Parathyroid adenoma (tissue), 2 donors: Measurements from ENCODE around the gene LEMD2.

Experiments
- H2AFZ ChIP-seq: fragments of 300-600 bp; sonication (generic); one replicate; pipeline ENCODE4 v1.7.0; 2017; ENCODE audit warnings: antibody characterized with exemption, mild to moderate bottlenecking
- H3K27ac ChIP-seq: fragments of 300-600 bp; sonication (generic); one replicate; pipeline ENCODE4 v1.7.0; 2017
- H3K27me3 ChIP-seq: fragments of 300-600 bp; sonication (generic); one replicate; pipeline ENCODE4 v1.7.0; 2017; ENCODE audit warnings: low read length; ENCODE audit not compliant: control insufficient read depth, insufficient read depth
- H3K36me3 ChIP-seq: fragments of 300-600 bp; sonication (generic); one replicate; pipeline ENCODE4 v1.7.0; 2017; ENCODE audit warnings: low read length; ENCODE audit not compliant: control insufficient read depth, insufficient read depth
- H3K4me1 ChIP-seq: fragments of 300-600 bp; sonication (generic); one replicate; pipeline ENCODE4 v1.7.0; 2017; ENCODE audit warnings: control low read depth
- H3K4me2 ChIP-seq: fragments of 300-600 bp; sonication (generic); one replicate; pipeline ENCODE4 v1.7.0; 2017; ENCODE audit warnings: low read length
- H3K4me3 ChIP-seq: fragments of 300-600 bp; sonication (generic); one replicate; pipeline ENCODE4 v1.7.0; 2017; ENCODE audit warnings: low read depth, low read length
- H3K79me2 ChIP-seq: fragments of 300-600 bp; sonication (generic); one replicate; pipeline ENCODE4 v1.7.0; 2017; ENCODE audit warnings: control low read depth
- H3K9ac ChIP-seq: fragments of 300-600 bp; sonication (generic); one replicate; pipeline ENCODE4 v1.7.0; 2017; ENCODE audit warnings: mild to moderate bottlenecking
- H3K9me3 ChIP-seq: fragments of 300-600 bp; sonication (generic); one replicate; pipeline ENCODE4 v1.7.0; 2017; ENCODE audit warnings: low read length; ENCODE audit not compliant: control insufficient read depth
- TF ChIP-seq, protein P1 (sequence below): fragments of 300-600 bp; sonication (generic); IDR thresholded peaks from one replicate; pipeline ENCODE4 v1.7.0; 2017; ENCODE audit warnings: antibody characterized with exemption, mild to moderate bottlenecking
- donor health status: primary hyperparathyroidism.

The LEMD2 gene

DNA sequence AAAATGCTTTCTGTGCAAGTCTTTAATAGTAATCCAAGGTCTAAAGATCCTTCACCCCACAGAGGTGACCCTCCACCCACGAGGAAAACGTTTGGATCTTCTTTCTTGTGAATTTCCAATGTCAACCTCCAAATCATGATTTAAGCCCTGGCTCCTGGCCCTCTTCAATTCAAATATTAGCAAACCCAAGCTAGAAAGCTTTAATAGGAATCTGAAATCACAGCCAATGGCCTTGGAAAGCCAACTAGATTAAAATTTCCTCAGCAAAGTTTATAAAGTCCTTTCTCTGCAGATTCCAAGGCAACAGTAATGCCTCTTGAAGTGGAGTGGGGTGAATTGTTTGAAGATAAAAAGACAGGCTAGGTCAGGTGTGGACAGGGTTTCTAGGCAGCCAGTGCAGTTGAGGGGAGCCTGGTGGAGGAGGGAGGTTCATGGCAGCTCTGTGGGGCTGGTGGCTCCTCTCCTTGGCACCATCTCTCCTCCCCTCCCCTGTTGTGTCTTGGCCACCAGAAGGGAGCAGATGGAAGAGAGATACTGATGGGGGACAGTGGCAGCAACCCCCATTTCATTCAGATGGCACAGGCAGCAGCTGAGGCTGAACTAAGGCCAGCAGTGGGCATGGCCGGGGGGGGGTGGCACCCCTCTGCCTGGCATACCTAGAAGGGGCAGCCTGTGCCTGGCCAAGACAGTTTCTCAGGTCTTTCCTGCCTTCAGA is 65.4 kb downstream of the LEMD2 start:
- Histone ChIP-seq H3K9ac (no peak overlapping the region), H3K9me3 (no peaks in the 10 kb centered on the region), H3K4me2 (no peak overlapping the region), H2AFZ (no peak overlapping the region), H3K36me3 (no peaks in the 10 kb centered on the region), H3K4me3 (no peak overlapping the region), H3K27ac (no peak overlapping the region), H3K4me1 (no peaks in the 10 kb centered on the region), H3K27me3 (no peaks in the 10 kb centered on the region), H3K79me2 (no peaks in the 10 kb centered on the region)
- TF ChIP-seq, protein P1, sequence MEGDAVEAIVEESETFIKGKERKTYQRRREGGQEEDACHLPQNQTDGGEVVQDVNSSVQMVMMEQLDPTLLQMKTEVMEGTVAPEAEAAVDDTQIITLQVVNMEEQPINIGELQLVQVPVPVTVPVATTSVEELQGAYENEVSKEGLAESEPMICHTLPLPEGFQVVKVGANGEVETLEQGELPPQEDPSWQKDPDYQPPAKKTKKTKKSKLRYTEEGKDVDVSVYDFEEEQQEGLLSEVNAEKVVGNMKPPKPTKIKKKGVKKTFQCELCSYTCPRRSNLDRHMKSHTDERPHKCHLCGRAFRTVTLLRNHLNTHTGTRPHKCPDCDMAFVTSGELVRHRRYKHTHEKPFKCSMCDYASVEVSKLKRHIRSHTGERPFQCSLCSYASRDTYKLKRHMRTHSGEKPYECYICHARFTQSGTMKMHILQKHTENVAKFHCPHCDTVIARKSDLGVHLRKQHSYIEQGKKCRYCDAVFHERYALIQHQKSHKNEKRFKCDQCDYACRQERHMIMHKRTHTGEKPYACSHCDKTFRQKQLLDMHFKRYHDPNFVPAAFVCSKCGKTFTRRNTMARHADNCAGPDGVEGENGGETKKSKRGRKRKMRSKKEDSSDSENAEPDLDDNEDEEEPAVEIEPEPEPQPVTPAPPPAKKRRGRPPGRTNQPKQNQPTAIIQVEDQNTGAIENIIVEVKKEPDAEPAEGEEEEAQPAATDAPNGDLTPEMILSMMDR, result no peak

DNA sequence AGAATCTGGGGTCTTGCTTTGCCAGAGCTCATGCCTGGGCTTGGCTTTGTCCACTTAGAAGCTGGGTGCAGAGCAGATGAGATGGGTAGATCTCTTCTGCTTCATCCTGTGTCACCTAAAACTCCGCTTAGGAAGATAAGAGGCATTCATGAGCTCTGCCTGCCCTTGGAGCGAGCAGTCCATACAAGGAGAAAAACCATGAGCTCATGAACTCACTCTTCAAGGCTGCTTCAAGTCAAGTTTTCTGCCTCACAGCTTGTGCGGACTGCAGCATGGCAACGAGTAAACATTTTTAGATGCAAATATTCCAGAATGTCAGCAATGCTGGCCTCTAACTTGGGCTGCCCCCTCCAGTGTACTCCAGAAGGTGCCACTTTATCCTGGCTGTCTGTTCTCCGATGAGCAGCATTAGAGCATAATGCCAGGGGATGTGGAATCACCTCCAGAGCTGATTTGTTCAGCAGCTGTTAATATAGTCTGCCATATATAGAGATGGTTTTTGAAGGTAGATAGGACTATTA is 66.8 kb downstream of the LEMD2 start:
- no peaks in the 10 kb centered on the region for H3K79me2 ChIP-seq
- no peaks in the 10 kb centered on the region for H3K27me3 ChIP-seq
- no peak overlapping the region for H3K9ac ChIP-seq
- H3K36me3 ChIP-seq, result no peaks in the 10 kb centered on the region
- no peak overlapping the region for H3K4me2 ChIP-seq
- H2AFZ ChIP-seq, result no peak overlapping the region
- H3K9me3 ChIP-seq, result no peaks in the 10 kb centered on the region
- TF ChIP-seq, protein P1, result no peak
- no peak overlapping the region for H3K27ac ChIP-seq
- no peak overlapping the region for H3K4me3 ChIP-seq
- no peaks in the 10 kb centered on the region for H3K4me1 ChIP-seq

DNA sequence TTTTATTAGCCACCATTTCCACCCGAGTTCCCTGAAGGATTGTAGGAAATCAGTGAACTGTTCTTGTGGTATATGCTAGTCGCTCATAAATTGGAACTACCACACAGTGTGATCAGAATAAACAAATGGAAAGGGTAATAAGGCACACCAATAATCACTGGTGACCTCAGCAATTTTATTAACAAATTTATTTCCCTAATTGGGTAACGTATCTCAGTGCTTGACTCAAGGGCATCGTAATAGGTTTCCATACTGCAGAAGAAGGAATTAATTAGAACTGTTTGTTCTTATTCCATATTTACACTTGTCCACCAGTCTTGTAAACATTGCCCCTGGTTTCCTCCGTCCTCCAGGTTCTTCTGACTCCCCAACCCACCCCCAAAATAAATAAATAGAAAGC is 67.4 kb downstream of the LEMD2 start:
- no peaks in the 10 kb centered on the region for H3K36me3 ChIP-seq
- no peak overlapping the region for H3K27ac ChIP-seq

More for the DNA sequence above, 67.4 kb downstream of the LEMD2 start:
- Histone ChIP-seq H3K79me2 (no peaks in the 10 kb centered on the region), H3K9me3 (no peaks in the 10 kb centered on the region), H3K4me1 (no peaks in the 10 kb centered on the region), H3K4me3 (no peak overlapping the region), H3K9ac (no peak overlapping the region), H3K4me2 (no peak overlapping the region), H3K27me3 (no peaks in the 10 kb centered on the region), H2AFZ (no peak overlapping the region)
- TF ChIP-seq, protein P1, result no peak
